CD8-positive, alpha-beta memory T cell (primary cell): ENCODE measurements around the gene CYP26C1. TPM values are rescaled to one million over a fixed set of nuclear protein-coding genes. Genes with fewer than 3 reads are reported as not detected.

Experiments
- CTCF ChIA-PET: fragments of 350-600 bp; sonication (Branson Sonifier 250); formaldehyde crosslinking; loops from one replicate; lab custom pipeline; 2021; ENCODE audit warnings: antibody characterized with exemption; lab: Charles Lee
- POLR2A ChIA-PET: fragments of 350-600 bp; sonication (Branson Sonifier 250); formaldehyde crosslinking; loops from one replicate; lab custom pipeline; 2021; ENCODE audit warnings: antibody characterized with exemption; lab: Charles Lee
- DNase-seq, 5 donors: peaks; one replicate each; pipeline versions ENCODE4 v3.0.0 to v3.0.0-alpha.2; 2020 to 2022; ENCODE audit warnings: mixed read lengths in 1 of 5
- H3K27ac ChIP-seq: one replicate; pipeline ENCODE4 v1.7.0; 2013; ENCODE audit warnings: low read depth, mild to moderate bottlenecking, low read length, moderate library complexity
- H3K27me3 ChIP-seq: 2 replicates; pipeline ENCODE4 v1.7.0; 2013; ENCODE audit warnings: low read length, mild to moderate bottlenecking; ENCODE audit not compliant: insufficient read depth, poor library complexity, severe bottlenecking
- H3K36me3 ChIP-seq: 2 replicates; pipeline ENCODE4 v1.7.0; 2013; ENCODE audit warnings: mild to moderate bottlenecking, low read length, moderate library complexity; ENCODE audit not compliant: insufficient read depth
- H3K4me1 ChIP-seq: 2 replicates; pipeline ENCODE4 v1.7.0; 2013; ENCODE audit warnings: mild to moderate bottlenecking, low read length, moderate library complexity; ENCODE audit not compliant: insufficient read depth
- H3K4me3 ChIP-seq: 2 replicates; pipeline ENCODE4 v1.7.0; 2013; ENCODE audit warnings: mild to moderate bottlenecking, low read length
- H3K9me3 ChIP-seq: 2 replicates; pipeline ENCODE4 v1.7.0; 2013; ENCODE audit warnings: mild to moderate bottlenecking, low read length
- H3K27ac Mint-ChIP-seq, 8 donors: one replicate each; pipeline ENCODE4 v1.8.0; 2020 to 2021; ENCODE audit warnings: mixed read lengths in 8 of 8, mild to moderate bottlenecking in 6 of 8, inconsistent platforms in 3 of 8, moderate library complexity in 3 of 8
- H3K27me3 Mint-ChIP-seq, 2 donors: one replicate each; pipeline ENCODE4 v1.8.0; 2020 to 2021; ENCODE audit warnings: mixed read lengths in 2 of 2, mild to moderate bottlenecking in 1 of 2, moderate library complexity in 1 of 2
- H3K36me3 Mint-ChIP-seq, 3 donors: one replicate each; pipeline ENCODE4 v1.8.0; 2020 to 2021; ENCODE audit warnings: mixed read lengths in 3 of 3, inconsistent platforms in 1 of 3, mild to moderate bottlenecking in 1 of 3
- H3K4me1 Mint-ChIP-seq, 3 donors: one replicate each; pipeline ENCODE4 v1.8.0; 2020 to 2021; ENCODE audit warnings: mixed read lengths in 3 of 3, inconsistent platforms in 1 of 3, mild to moderate bottlenecking in 1 of 3
- H3K4me3 Mint-ChIP-seq, 7 donors: one replicate each; pipeline ENCODE4 v1.8.0; 2020 to 2021; ENCODE audit warnings: mixed read lengths in 7 of 7, mild to moderate bottlenecking in 6 of 7, moderate library complexity in 4 of 7, inconsistent platforms in 2 of 7
- H3K9me3 Mint-ChIP-seq, 5 donors: one replicate each; pipeline ENCODE4 v1.8.0; 2020 to 2022; ENCODE audit warnings: mixed read lengths in 5 of 5, mild to moderate bottlenecking in 3 of 5, moderate library complexity in 2 of 5, inconsistent platforms in 1 of 5
- polyA plus RNA-seq: library from polyadenylated mRNA; unstranded; fragments of 300-500 nt; fragmentation: Illumina TruSeq; gene quantifications from one replicate; pipeline ENCODE4 v1.2.3, GENCODE V29; 2021
- total RNA-seq, 2 experiments: library from RNA; stranded (reverse); gene quantifications; one replicate each; pipeline ENCODE4 v1.2.3, GENCODE V29; 2021

Gene CYP26C1
- total and polyA plus RNA-seq, 3 experiments from 2014 or later, result not detected

GRCh38 chr10:93032105-93032808, 28.3 kb upstream of the CYP26C1 start:
- H3K36me3 ChIP-seq, result no peaks in the 10 kb centered on the region
- Mint-ChIP-seq H3K36me3 (peaks cover 8 to 10% (median 10%) of the 10 kb centered on the region in 3 donors), H3K27ac (peak overlapping the region in 1 of 8 donors; percentile 61), H3K27me3 (no peaks in the 10 kb centered on the region), H3K9me3 (no peaks in the 10 kb centered on the region), H3K4me1 (no peaks in the 10 kb centered on the region), H3K4me3 (no peak overlapping the region)
- H3K27ac ChIP-seq, result no peak overlapping the region
- no peaks in the 10 kb centered on the region for H3K9me3 ChIP-seq
- CTCF ChIA-PET, result no interaction called here
- H3K4me3 ChIP-seq, result no peak overlapping the region
- no peaks in the 10 kb centered on the region for H3K4me1 ChIP-seq
- no peak for DNase-seq
- H3K27me3 ChIP-seq, result no peaks in the 10 kb centered on the region
- POLR2A ChIA-PET, result no interaction called here

DNA sequence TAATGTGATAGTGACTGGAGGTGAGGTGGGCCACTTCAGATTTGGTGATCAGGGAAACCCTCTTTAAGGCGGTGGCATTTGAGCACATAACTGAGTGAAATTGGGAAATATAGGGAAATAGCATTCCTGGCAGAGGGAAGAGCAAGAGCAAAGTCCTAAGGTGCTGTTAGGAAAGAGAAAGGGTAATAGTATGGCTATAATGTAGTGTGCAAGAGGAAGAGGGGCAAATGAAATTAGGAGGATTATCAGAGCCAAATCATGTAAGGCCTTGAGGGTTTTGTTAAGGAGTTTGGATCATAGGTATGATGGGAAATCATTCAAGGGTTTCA, 27.8 kb upstream of the CYP26C1 start:
- Histone ChIP-seq H3K27ac (no peak overlapping the region), H3K9me3 (no peaks in the 10 kb centered on the region), H3K27me3 (no peaks in the 10 kb centered on the region), H3K4me3 (no peak overlapping the region), H3K4me1 (no peaks in the 10 kb centered on the region), H3K36me3 (no peaks in the 10 kb centered on the region)
- no peaks in the 10 kb centered on the region for H3K27me3 Mint-ChIP-seq
- H3K36me3 Mint-ChIP-seq, result peaks cover 7 to 10% (median 8%) of the 10 kb centered on the region in 3 donors
- ChIA-PET CTCF (no interaction called here), POLR2A (no interaction called here)
- no peak overlapping the region for H3K4me3 Mint-ChIP-seq
- DNase-seq, result no peak
- H3K9me3 Mint-ChIP-seq, result no peaks in the 10 kb centered on the region
- H3K4me1 Mint-ChIP-seq, result no peaks in the 10 kb centered on the region
- peak overlapping the region in 2 of 8 donors; percentile 5 to 26 for H3K27ac Mint-ChIP-seq

DNA sequence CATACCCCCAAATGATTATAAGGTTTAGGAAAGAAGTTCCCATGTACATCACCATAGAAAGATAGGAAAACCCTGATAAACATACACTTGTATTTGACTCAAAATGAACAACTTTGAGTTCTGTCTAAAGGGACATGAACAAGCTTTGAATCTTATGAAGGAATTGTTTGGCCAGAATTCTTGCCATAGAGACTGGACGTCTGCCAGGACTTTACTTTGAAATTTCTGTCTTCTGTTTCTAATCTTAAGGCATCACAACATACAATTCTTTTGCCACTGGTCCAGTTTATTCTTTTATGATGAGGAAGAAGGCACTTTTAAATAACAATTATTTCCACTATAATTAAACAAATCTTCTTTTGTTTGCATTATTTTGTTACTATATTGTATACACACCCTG, 26.2 kb upstream of the CYP26C1 start:
- no peaks in the 10 kb centered on the region for H3K4me1 Mint-ChIP-seq

GRCh38 chr10:93039110-93039509, 21.5 kb upstream of the CYP26C1 start:
- DNase-seq, result no peak
- no peaks in the 10 kb centered on the region for H3K4me1 ChIP-seq
- no peak overlapping the region for H3K27ac ChIP-seq
- Mint-ChIP-seq H3K4me1 (no peaks in the 10 kb centered on the region), H3K27ac (no peak overlapping the region), H3K4me3 (no peak overlapping the region), H3K9me3 (no peaks in the 10 kb centered on the region), H3K36me3 (peaks cover 4 to 10% (median 8%) of the 10 kb centered on the region in 3 donors), H3K27me3 (no peaks in the 10 kb centered on the region)
- H3K36me3 ChIP-seq, result no peaks in the 10 kb centered on the region
- POLR2A ChIA-PET, result no interaction called here
- CTCF ChIA-PET, result no interaction called here
- no peaks in the 10 kb centered on the region for H3K27me3 ChIP-seq
- H3K9me3 ChIP-seq, result no peaks in the 10 kb centered on the region
- H3K4me3 ChIP-seq, result no peak overlapping the region

More for the DNA sequence above, 26.2 kb upstream of the CYP26C1 start:
- CTCF ChIA-PET, result no interaction called here
- Histone ChIP-seq H3K9me3 (no peaks in the 10 kb centered on the region), H3K4me1 (no peaks in the 10 kb centered on the region), H3K27me3 (no peaks in the 10 kb centered on the region), H3K36me3 (no peaks in the 10 kb centered on the region), H3K4me3 (no peak overlapping the region), H3K27ac (no peak overlapping the region)
- Mint-ChIP-seq H3K36me3 (peaks cover 5 to 7% (median 5%) of the 10 kb centered on the region in 3 donors), H3K9me3 (no peaks in the 10 kb centered on the region), H3K27me3 (no peaks in the 10 kb centered on the region), H3K4me3 (no peak overlapping the region), H3K27ac (no peak overlapping the region)
- no peak for DNase-seq
- POLR2A ChIA-PET, result no interaction called here

DNA sequence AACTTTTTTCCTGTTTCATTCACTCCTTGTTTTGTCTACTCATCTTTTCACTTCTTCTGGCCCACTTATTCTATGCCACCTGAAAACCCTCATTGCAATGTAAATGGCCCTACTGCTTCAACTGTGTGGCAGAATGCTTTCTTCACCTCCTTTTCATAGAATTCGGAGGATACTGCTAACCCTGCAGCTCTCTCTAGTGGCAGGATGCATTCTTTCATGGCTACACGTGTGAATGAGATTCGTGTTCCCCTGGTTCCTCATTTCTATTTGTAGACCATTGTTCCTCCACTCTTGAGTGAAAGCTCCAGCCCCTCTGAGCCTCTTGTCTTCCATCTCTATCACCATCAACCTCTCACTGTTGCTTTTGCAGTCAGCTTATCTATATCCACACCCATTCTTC, 20.9 kb upstream of the CYP26C1 start:
- Mint-ChIP-seq H3K9me3 (no peaks in the 10 kb centered on the region), H3K27ac (no peak overlapping the region), H3K4me3 (no peak overlapping the region), H3K27me3 (no peaks in the 10 kb centered on the region), H3K4me1 (no peaks in the 10 kb centered on the region), H3K36me3 (peaks cover 4 to 10% (median 7%) of the 10 kb centered on the region in 3 donors)
- CTCF ChIA-PET, result no interaction called here
- no peaks in the 10 kb centered on the region for H3K9me3 ChIP-seq
- no peaks in the 10 kb centered on the region for H3K4me1 ChIP-seq
- POLR2A ChIA-PET, result no interaction called here
- no peaks in the 10 kb centered on the region for H3K27me3 ChIP-seq
- H3K27ac ChIP-seq, result no peak overlapping the region
- H3K36me3 ChIP-seq, result no peaks in the 10 kb centered on the region
- no peak overlapping the region for H3K4me3 ChIP-seq
- no peak for DNase-seq

DNA sequence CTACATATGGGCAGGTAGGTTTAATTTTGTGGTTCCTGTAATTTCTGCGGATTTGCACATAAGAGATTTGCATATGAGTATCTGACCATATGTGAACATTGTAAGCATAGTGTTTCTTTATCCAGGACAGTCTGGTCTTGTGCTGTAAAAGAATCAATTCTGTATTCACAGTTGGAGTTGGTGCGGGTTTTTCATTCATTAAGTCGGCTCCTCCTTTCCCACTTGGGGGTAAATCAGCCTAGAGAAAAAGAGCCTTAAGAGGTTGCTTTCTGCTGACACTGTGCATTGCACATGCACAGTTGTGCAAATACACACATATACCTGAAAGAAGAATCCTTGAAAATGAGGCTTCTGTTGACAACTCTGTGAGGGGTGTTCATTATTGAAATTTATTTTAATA, 6.1 kb upstream of the CYP26C1 start:
- Mint-ChIP-seq H3K4me1 (peaks cover 0 to 3% (median 3%) of the 10 kb centered on the region in 3 donors), H3K36me3 (peaks cover 15 to 19% (median 18%) of the 10 kb centered on the region in 3 donors), H3K4me3 (no peak overlapping the region), H3K9me3 (no peaks in the 10 kb centered on the region), H3K27ac (no peak overlapping the region), H3K27me3 (peaks cover 1 to 3% of the 10 kb centered on the region in 2 donors)
- no peak for DNase-seq
- Histone ChIP-seq H3K4me1 (no peaks in the 10 kb centered on the region), H3K27me3 (no peaks in the 10 kb centered on the region), H3K36me3 (no peaks in the 10 kb centered on the region), H3K4me3 (no peak overlapping the region), H3K27ac (no peak overlapping the region), H3K9me3 (no peaks in the 10 kb centered on the region)
- ChIA-PET CTCF (no interaction called here), POLR2A (no interaction called here)

DNA sequence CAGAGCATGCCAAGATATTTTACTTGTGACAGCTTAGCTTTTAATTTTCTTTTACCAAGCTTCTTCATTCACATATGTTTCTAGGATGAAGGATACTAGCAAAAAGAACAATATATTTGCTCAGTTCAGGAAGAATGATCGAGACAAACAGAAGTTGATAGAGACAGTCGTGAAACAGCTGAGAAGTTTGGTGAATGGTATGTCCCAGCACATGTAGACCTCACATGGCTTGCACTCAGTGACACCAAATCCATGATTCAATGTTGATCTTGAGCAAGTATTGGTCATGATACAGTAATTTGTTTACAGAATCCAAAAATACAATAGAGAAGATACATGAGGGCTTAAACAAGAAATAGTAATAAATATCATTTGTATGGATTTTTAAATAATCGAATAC, 2.5 kb upstream of the CYP26C1 start:
- H3K36me3 ChIP-seq, result no peaks in the 10 kb centered on the region
- ChIA-PET POLR2A (no interaction called here), CTCF (no interaction called here)
- peaks cover 13 to 22% (median 21%) of the 10 kb centered on the region in 3 donors for H3K4me1 Mint-ChIP-seq
- H3K27me3 ChIP-seq, result no peaks in the 10 kb centered on the region
- H3K27ac Mint-ChIP-seq, result no peak overlapping the region
- no peaks in the 10 kb centered on the region for H3K9me3 Mint-ChIP-seq
- no peak overlapping the region for H3K4me3 ChIP-seq
- peaks cover 18 to 21% (median 20%) of the 10 kb centered on the region in 3 donors for H3K36me3 Mint-ChIP-seq
- no peak for DNase-seq
- H3K4me3 Mint-ChIP-seq, result no peak overlapping the region
- H3K4me1 ChIP-seq, result peaks cover 10% of the 10 kb centered on the region
- H3K9me3 ChIP-seq, result no peaks in the 10 kb centered on the region
- peaks cover 5 to 8% of the 10 kb centered on the region in 2 donors for H3K27me3 Mint-ChIP-seq
- H3K27ac ChIP-seq, result no peak overlapping the region

DNA sequence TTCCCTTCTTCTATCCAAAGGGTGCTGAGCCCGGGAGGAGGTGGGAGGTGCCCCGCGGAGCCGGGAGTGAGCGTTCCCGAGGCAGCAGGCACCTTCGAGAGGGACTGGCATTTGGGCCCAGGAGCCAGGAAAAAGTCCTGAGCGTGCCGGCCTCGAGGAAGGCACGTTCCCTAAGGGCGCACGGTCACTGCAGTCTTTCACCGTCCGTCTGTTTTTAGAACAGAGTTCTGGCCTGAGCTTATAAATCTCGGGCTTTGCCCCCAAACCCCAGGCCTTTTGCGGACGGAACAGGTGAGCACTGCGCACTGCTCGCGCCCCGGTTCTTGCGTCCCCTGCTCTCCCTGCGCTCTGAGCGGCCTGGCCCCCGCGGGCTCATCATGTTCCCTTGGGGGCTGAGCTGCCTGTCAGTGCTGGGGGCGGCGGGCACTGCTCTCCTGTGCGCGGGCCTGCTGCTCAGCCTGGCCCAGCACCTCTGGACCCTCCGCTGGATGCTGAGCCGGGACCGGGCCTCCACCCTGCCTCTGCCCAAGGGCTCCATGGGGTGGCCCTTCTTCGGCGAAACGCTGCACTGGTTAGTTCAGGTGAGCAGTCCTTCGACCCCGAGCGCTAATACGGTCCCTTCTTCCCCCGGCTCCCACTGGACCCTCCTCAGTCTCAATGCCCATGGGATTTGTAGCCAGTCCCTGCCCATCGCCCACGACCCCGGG, 442 bp downstream of the CYP26C1 start:
- Mint-ChIP-seq H3K4me1 (peaks cover 19 to 40% (median 37%) of the 10 kb centered on the region in 3 donors), H3K9me3 (no peaks in the 10 kb centered on the region), H3K27me3 (peaks cover 12 to 21% of the 10 kb centered on the region in 2 donors), H3K36me3 (peaks cover 14 to 20% (median 19%) of the 10 kb centered on the region in 3 donors), H3K27ac (no peak overlapping the region), H3K4me3 (peak overlapping the region in 4 of 7 donors; percentile 23 to 67 (median 63))
- Histone ChIP-seq H3K27ac (no peak overlapping the region), H3K36me3 (no peaks in the 10 kb centered on the region), H3K4me1 (peaks cover 10% of the 10 kb centered on the region), H3K27me3 (no peaks in the 10 kb centered on the region), H3K4me3 (no peak overlapping the region), H3K9me3 (no peaks in the 10 kb centered on the region)
- CTCF ChIA-PET, result interaction anchor here (1.5 kb wide), 1 partner anchor 20 kb away, joined by 3 read pairs; no protein-coding TSS in a partner anchor
- DNase-seq, result no peak
- POLR2A ChIA-PET, result no interaction called here
